Common myeloid progenitor, CD34-positive (primary cell): Measurements from ENCODE around the gene LDLR.
"Not testable (repeated sequence)": the region's sequence is repeated elsewhere in the genome, so short reads cannot be mapped to it uniquely, and the experiment has no call there.

Experiments used
- CTCF ChIA-PET: fragments of 350-600 bp; sonication (Branson Sonifier 250); formaldehyde crosslinking; loops from one replicate; lab custom pipeline; 2021; ENCODE audit warnings: antibody characterized with exemption; lab: Charles Lee
- POLR2A ChIA-PET: fragments of 350-600 bp; sonication (Branson Sonifier 250); formaldehyde crosslinking; loops from one replicate; lab custom pipeline; 2021; ENCODE audit warnings: antibody characterized with exemption; lab: Charles Lee
- DNase-seq, 3 donors: peaks; one replicate each; pipeline versions ENCODE4 v3.0.0 to v3.0.0-alpha.2; 2013
- H3K27ac ChIP-seq, 2 experiments: 1 replicate in 1 of 2; 2 replicates in 1 of 2; pipeline ENCODE4 v1.7.0; 2013; ENCODE audit warnings: inconsistent platforms in 2 of 2, low read length in 2 of 2, mild to moderate bottlenecking in 2 of 2, low read depth in 1 of 2, moderate library complexity in 1 of 2; ENCODE audit not compliant: severe bottlenecking in 2 of 2, insufficient read depth in 1 of 2, poor library complexity in 1 of 2
- H3K27me3 ChIP-seq, 5 experiments: replicated peaks in 2 of 5; 1 replicate in 3 of 5; 2 replicates in 2 of 5; pipeline versions ENCODE4 v1.6.1 to v1.7.0; 2013; ENCODE audit warnings: low read length in 4 of 5, mild to moderate bottlenecking in 2 of 5, moderate library complexity in 2 of 5, inconsistent platforms in 1 of 5; ENCODE audit not compliant: insufficient read depth in 5 of 5, control insufficient read depth in 4 of 5
- H3K36me3 ChIP-seq, 4 experiments: 1 replicate in 2 of 4; 2 replicates in 2 of 4; pipeline versions ENCODE4 v1.6.1 to v1.7.0; 2013; ENCODE audit warnings: low read length in 3 of 4, control low read depth in 1 of 4, mild to moderate bottlenecking in 1 of 4; ENCODE audit not compliant: control insufficient read depth in 4 of 4, insufficient read depth in 4 of 4
- H3K4me1 ChIP-seq, 4 experiments: 1 replicate in 3 of 4; 2 replicates in 1 of 4; pipeline versions ENCODE4 v1.6.1 to v1.7.1; 2013; ENCODE audit warnings: low read length in 3 of 4, mild to moderate bottlenecking in 3 of 4, control low read depth in 1 of 4, inconsistent platforms in 1 of 4, moderate library complexity in 1 of 4; ENCODE audit not compliant: control insufficient read depth in 4 of 4, insufficient read depth in 4 of 4; ENCODE audit errors: control extremely low read depth in 1 of 4
- H3K4me3 ChIP-seq, 7 experiments: 1 replicate in 4 of 7; 2 replicates in 3 of 7; pipeline versions ENCODE4 v1.5.1 to v1.7.0; 2013; ENCODE audit warnings: mild to moderate bottlenecking in 7 of 7, low read length in 6 of 7, moderate library complexity in 6 of 7, inconsistent platforms in 2 of 7, low read depth in 2 of 7, control low read depth in 1 of 7; ENCODE audit not compliant: insufficient read depth in 4 of 7, control insufficient read depth in 1 of 7; ENCODE audit errors: extremely low read depth in 1 of 7
- H3K9me3 ChIP-seq, 5 experiments: 1 replicate in 4 of 5; 2 replicates in 1 of 5; pipeline versions ENCODE4 v1.6.1 to v1.7.1; 2013; ENCODE audit warnings: low read length in 4 of 5, mild to moderate bottlenecking in 2 of 5, inconsistent platforms in 1 of 5, low read depth in 1 of 5, moderate library complexity in 1 of 5; ENCODE audit not compliant: control insufficient read depth in 4 of 5, insufficient read depth in 2 of 5; ENCODE audit errors: control extremely low read depth in 1 of 5
- WGBS: methylation state at CpG from one replicate; pipeline ENCODE4 v1.1.5; 2013; ENCODE audit not compliant: insufficient coverage; 5-methylcytosine and 5-hydroxymethylcytosine counted together

Gene LDLR

GRCh38 chr19:11173516-11174155 lies 84.4 kb downstream of the LDLR start:
- H3K36me3 ChIP-seq: peaks cover 2 to 57% (median 21%) of the 10 kb centered on the region in 4 experiments
- no peak overlapping the region for H3K4me3 ChIP-seq
- no peak overlapping the region for H3K27ac ChIP-seq
- ChIA-PET CTCF (no interaction called here), POLR2A (no interaction called here)
- no peaks in the 10 kb centered on the region for H3K4me1 ChIP-seq
- H3K9me3 ChIP-seq: no peaks in the 10 kb centered on the region
- 83% methylated on average over 6 of the region's 8 CpGs for WGBS
- no peak for DNase-seq
- no peaks in the 10 kb centered on the region for H3K27me3 ChIP-seq

GRCh38 chr19:11174336-11174735 lies 85.1 kb downstream of the LDLR start:
- Histone ChIP-seq H3K4me1 (no peaks in the 10 kb centered on the region), H3K27me3 (no peaks in the 10 kb centered on the region), H3K36me3 (peaks cover 2 to 53% (median 21%) of the 10 kb centered on the region in 4 experiments), H3K27ac (no peak overlapping the region), H3K9me3 (no peaks in the 10 kb centered on the region), H3K4me3 (no peak overlapping the region)
- no peak for DNase-seq
- 97% methylated on average over 26 of the region's 27 CpGs for WGBS
- ChIA-PET POLR2A (no interaction called here), CTCF (no interaction called here)

GRCh38 chr19:11175920-11176319 lies 86.7 kb downstream of the LDLR start:
- Histone ChIP-seq H3K4me3 (no peak overlapping the region), H3K27ac (no peak overlapping the region), H3K9me3 (no peaks in the 10 kb centered on the region), H3K4me1 (peaks cover 0 to 10% (median 8%) of the 10 kb centered on the region in 4 experiments), H3K36me3 (peaks cover 0 to 43% (median 15%) of the 10 kb centered on the region in 4 experiments), H3K27me3 (no peaks in the 10 kb centered on the region)
- WGBS: 100% methylated on average over 7 of the region's 7 CpGs
- no peak for DNase-seq
- CTCF ChIA-PET: no interaction called here
- POLR2A ChIA-PET: no interaction called here

- Histone ChIP-seq H3K4me1 (peaks cover 0 to 10% (median 8%) of the 10 kb centered on the region in 4 experiments), H3K4me3 (no peak overlapping the region), H3K27ac (no peak overlapping the region), H3K36me3 (peaks cover 0 to 42% (median 15%) of the 10 kb centered on the region in 4 experiments), H3K9me3 (no peaks in the 10 kb centered on the region), H3K27me3 (no peaks in the 10 kb centered on the region)
- whole genome bisulfite sequencing: 98% methylated on average over 15 of the region's 18 CpGs
- POLR2A ChIA-PET: interaction anchor here (0.6 kb wide), 1 partner anchor 59 kb away, joined by 3 read pairs; no protein-coding TSS in a partner anchor
- CTCF ChIA-PET: no interaction called here
- DNase-seq: no peak
Observed at GRCh38 chr19:11176466-11177193, 87.4 kb downstream of the LDLR start.

GRCh38 chr19:11177592-11177991 lies 88.3 kb downstream of the LDLR start:
- DNase-seq: no peak
- H3K36me3 ChIP-seq: peaks cover 0 to 38% (median 15%) of the 10 kb centered on the region in 4 experiments
- no peaks in the 10 kb centered on the region for H3K9me3 ChIP-seq
- 96% methylated on average over 9 of the region's 9 CpGs for WGBS
- POLR2A ChIA-PET: no interaction called here
- H3K27ac ChIP-seq: no peak overlapping the region
- H3K27me3 ChIP-seq: no peaks in the 10 kb centered on the region
- H3K4me3 ChIP-seq: no peak overlapping the region
- H3K4me1 ChIP-seq: peaks cover 0 to 10% (median 8%) of the 10 kb centered on the region in 4 experiments
- CTCF ChIA-PET: no interaction called here

GRCh38 chr19:11179145-11179465 lies 89.8 kb downstream of the LDLR start:
- H3K27me3 ChIP-seq, H3K4me3 ChIP-seq, H3K27ac ChIP-seq, CTCF ChIA-PET, DNase-seq, POLR2A ChIA-PET, H3K4me1 ChIP-seq, H3K9me3 ChIP-seq: not testable (repeated sequence)
- peaks cover 0 to 26% (median 9%) of the 10 kb centered on the region in 4 experiments for H3K36me3 ChIP-seq
- 94% methylated on average over 8 of the region's 9 CpGs for WGBS

- Histone ChIP-seq H3K27me3 (no peaks in the 10 kb centered on the region), H3K27ac (no peak overlapping the region), H3K4me3 (peak overlapping the region in 1 of 7 experiments; percentile 5), H3K9me3 (peaks cover 0 to 1% (median 0%) of the 10 kb centered on the region in 5 experiments), H3K4me1 (peaks cover 0 to 10% (median 8%) of the 10 kb centered on the region in 4 experiments), H3K36me3 (peaks cover 0 to 19% (median 7%) of the 10 kb centered on the region in 4 experiments)
- ChIA-PET POLR2A (no interaction called here), CTCF (interaction anchor here (0.8 kb wide), 1 partner anchor 17 kb away, joined by 4 read pairs; no protein-coding TSS in a partner anchor)
- peak in 2 of 3 donors; percentile 52 to 57 for DNase-seq
- 63% methylated on average over 8 of the region's 11 CpGs for WGBS
Observed at GRCh38 chr19:11179716-11180297, 90.5 kb downstream of the LDLR start.
